NCI-H524 (cell line): ENCODE measurements around the gene CEND1.

Experiments used
- DNase-seq, 2 experiments: peaks; one replicate each; lab custom pipeline; 2025; lab: John Stamatoyannopoulos, UW

The CEND1 gene

DNA sequence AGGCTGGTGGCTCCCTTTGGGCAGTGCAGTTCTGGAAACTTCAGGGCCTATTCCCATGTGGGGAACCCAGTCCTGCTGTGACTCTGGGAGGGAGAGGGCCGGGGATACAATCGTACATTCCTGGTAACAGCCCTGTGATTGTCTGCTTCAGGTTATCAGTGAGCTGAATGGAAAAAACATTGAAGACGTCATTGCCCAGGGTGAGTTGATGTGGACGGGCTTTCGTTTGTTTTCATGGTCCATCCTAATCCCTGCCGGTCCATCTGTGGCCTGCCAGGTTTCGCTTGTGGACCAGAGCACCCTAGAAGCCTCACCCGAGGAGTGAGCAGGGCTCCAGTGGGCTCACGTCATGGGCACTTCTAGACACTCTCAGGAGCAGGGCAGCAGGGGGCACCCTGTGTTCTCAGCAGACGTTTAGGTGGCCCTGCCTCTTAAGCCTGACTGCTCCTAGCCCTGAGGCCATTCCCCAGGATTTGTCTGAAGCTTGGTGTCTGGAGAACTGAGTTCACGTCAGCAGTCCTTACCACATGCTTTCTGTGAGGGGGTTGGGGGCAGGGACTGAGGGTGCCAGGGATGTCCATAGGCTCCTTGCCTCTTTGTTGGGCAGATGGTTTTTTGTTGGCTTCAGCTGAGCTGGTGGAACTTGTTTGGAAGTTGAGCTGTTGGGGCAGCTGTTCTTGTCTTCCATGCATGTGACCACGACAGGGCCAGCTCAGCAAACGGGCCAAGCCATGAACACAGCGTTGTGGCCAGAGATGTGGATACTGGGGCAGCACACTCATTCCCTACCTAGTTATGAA, 21.8 kb upstream of the CEND1 start:
- DNase-seq = no peak

GRCh38 chr11:810040-810567, 20.2 kb upstream of the CEND1 start:
- DNase-seq = no peak

DNA sequence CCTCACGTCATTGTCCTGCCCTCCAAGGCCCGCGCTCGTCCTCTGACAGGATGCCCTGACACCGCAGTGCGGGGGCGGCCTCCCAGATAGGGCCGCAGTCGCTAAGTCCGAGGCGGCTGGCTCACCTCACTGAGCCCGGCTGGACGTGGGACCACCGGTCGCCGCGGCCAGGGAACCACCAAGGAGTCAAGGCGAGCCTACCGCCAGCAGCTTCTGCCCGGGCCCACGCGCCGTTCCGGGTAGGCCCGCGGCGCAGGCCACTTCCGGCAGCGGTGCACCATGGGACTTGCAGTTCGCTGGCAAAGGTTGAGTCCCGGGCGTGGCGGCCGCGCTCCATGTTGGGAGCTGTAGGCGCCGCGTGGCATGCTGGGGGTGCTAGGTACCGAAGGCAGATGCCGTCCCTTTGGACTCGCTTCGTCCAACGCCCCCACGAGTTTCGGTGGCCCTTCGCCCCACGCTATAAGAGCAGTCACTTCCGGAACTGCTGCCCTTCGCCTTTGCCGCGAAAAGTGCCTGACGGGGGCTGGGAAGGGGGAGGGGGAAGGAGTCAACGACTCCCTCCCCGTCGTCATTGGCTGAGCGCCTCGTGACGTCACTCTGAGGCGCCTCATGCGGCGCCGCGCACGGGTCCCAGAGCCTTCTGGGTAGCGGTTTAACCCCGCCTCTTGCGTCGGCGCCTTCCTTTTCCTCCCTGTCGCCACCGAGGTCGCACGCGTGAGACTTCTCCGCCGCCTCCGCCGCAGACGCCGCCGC, 19.6 kb upstream of the CEND1 start, which contains the start of gene RPLP2:
RPLP2 (plus strand) TSS at position 681 of the 753 bp plus-strand sequence. CDS start 268 bp downstream, outside the sequence.
- DNase-seq = peak; percentile 96 to 98

DNA sequence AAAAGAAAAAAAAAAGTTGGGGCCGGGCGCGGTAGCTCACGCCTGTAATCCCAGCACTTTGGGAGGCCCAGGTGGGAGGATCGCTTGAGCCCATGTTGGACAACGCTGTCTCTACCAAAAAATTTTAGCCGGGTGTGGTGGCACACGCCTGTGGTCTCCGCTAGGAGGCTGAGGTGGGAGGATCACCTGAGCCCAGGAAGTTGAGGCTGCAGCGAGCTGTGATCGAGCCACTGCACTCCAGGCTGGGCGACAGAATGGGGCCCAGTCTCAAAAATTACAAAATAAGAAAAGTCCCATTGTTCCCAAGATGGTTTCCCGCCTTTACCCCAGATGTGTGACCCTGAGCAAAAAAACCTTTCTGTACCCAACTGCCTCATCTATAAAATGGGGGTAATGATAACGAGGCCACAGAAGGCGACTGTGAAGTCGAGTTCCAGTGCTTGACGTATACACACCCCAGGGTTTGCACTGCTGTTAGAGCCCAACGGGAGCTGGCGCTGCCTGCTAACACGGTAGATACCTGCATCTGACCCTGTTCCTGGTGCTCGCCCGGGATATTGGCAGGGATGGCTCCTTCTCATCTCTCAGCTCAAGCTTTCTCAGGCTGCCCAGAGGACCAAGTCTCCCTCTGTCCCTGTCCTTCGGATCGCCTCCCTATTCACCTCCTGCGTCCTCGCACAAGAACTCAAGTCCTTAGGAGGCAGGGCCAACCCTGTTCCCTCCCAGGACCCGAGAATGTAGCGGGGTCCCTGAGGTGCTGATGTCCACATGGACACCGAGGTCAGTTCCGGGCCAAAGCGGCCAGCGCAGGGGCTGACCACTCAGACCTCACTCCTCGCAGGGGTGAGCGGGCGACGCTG, 18.8 kb upstream of the CEND1 start:
- DNase-seq = no peak

- no peak for DNase-seq
Measured at GRCh38 chr11:804599-804964, 14.7 kb upstream of the CEND1 start.

DNA sequence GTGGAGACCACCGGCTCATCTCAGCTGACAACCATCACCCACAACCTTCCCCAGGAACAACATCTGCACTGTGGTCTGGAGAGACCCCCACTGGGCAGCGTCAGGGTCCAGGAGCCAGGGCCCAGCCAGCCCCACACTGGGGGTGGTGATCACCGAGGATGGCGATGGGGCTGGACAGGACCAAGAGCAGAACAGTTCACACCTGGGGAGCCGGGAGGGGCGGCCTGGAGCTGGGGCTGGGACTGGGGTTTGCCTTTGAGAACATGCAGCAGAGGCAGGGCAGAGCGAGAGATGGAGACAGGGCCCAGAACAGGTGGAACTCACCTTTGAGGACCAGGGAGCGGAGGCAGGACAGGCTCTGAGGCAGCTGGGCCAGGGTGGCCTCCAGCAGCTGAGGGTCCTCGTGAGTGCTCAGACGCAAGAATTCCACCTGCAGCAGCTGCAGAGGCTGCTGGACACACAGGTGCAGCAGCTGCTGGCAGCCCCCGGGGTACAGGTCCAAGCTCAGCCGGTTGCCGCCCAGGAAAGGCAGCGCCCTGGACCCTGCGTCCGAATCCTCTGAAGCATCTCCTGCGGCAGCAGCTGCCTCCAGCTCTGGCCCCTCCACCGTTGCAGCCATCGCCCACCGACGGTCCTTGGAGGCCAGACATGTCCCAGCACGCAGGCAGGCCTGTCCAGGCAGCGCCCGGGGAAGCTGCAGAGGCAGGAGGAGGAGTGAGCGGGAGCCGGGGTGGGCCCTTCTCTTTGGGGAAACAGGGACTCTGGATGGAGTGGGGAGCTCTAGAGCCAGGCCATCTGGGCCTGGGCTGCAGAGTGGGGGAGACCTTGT, 14.1 kb upstream of the CEND1 start:
- peak in 1 of 2 experiments; percentile 36 for DNase-seq

DNA sequence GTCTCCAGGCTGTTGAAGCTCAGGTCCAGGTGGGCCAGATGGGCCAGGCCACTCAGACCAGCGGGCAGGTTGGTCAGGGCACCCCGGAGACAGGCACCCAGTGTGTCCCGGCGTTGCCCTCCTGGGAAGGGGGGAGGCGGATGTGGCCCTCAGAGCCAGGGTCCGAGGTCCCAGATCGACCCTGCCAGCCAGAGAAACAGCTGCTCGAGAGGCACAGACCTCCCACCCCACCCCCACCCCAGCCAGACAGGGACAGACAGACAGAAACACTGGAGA, 13.5 kb upstream of the CEND1 start:
- no peak for DNase-seq

- no peak for DNase-seq
Measured at GRCh38 chr11:802693-803466, 13.0 kb upstream of the CEND1 start.

DNA sequence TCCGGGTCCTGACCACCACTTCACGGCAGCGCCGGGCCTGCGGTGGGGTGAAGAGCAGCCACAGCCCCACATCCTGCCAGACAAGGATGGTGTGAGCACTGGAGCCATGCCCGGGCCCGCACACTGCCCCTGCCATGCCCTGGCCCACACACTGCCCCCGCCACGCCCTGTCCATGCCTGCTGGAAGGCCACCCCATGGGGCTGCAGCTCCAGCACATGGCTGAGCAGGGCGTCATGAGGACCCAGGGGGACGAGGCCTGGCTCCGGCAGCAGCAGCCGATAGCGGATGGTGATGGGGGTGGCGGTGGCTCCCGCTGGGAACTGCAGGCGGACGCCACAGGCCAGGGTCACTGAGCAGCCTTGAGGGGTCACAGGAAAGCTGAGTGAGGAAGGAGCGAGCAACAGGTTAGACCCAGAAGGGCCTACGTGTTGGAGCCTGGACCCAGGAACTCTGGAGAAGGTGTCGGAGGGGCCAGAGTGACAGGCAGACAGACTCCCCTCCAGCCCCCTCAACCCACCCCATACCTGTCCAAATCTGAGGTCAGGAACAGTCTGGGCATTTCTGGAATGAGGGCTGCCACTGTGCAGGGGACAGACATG, 12.2 kb upstream of the CEND1 start:
- no peak for DNase-seq

DNA sequence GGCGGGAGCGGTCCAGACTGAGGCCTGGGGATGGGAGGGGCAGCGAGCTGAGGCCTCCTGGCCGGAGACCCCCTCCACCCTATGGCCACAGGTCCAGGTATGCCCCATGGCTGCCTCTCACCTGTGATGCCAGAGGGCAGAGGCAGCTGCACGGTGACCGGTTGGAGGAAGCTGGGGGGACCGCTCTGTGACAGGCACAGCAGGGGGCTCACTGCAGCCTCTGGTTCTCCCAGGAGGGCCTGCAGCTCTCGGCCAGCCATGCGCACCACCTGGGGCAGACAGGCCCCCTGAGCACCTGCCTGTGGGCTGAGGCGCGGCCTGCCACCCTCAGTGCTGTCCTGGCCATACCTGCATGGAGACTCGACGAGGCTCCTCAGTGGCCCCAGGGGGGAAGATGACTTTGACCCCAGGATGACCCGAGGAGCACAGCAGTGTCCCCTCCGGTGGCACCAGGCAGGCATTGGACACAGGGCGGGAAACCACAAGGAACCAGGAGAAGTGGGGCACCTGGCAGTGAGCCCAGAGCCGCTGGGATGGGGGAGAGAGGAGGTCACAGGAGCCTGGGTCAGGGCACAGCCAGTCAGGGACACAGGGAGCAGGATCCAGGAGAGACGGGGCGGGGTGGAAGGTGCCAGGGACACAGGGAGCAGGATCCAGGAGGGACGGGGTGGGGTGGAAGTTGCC, 11.3 kb upstream of the CEND1 start:
- DNase-seq = no peak

- DNase-seq = no peak
Measured at GRCh38 chr11:800473-800872, 10.6 kb upstream of the CEND1 start.

GRCh38 chr11:799641-800316, 9.9 kb upstream of the CEND1 start:
- DNase-seq = no peak

- DNase-seq = peak in 1 of 2 experiments; percentile 67
Measured at GRCh38 chr11:798093-798713, 8.3 kb upstream of the CEND1 start, which contains the start of gene SLC25A22. Gene SLC25A22 (minus strand): TSS chr11:798281. CDS start chr11:795006, 3,275 bp downstream.

- peak; percentile 71 to 88 for DNase-seq
Measured at GRCh38 chr11:797296-798092, 7.6 kb upstream of the CEND1 start.

DNA sequence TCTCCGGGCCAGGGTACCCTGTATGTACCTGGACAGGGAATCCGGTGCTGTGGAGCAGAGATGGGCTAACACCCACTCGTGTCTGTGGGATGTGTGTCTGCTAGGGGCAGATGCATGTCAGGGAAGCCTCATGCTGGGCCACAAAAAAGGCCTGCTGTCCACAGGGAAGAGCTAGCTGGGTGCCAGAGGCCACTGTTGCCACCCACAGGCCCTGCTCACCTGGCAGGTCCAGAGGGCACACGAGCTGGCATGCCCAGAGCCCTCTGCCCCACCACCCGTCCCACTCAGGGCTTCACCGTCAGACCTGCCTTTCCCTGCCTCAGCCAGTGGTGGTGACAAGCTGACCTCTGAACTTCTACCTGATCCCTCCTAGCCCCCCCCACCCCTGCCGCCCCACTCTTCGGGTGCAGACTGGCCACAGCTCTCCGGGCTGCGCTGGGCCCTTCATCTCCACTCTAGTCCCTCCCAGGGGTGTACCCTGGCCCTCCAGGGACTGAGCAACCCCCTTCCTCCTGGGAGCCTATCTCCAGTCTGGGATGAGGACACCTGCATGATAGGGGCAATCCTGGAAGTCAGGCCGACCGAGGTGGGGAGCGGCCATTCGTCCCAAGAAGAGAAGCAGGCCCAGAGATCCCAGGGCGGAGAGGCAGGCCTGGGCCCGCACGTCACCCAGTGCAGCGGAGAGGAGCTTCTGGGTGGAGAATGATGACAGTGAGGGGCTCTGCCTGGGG, 6.8 kb upstream of the CEND1 start:
- no peak for DNase-seq

DNA sequence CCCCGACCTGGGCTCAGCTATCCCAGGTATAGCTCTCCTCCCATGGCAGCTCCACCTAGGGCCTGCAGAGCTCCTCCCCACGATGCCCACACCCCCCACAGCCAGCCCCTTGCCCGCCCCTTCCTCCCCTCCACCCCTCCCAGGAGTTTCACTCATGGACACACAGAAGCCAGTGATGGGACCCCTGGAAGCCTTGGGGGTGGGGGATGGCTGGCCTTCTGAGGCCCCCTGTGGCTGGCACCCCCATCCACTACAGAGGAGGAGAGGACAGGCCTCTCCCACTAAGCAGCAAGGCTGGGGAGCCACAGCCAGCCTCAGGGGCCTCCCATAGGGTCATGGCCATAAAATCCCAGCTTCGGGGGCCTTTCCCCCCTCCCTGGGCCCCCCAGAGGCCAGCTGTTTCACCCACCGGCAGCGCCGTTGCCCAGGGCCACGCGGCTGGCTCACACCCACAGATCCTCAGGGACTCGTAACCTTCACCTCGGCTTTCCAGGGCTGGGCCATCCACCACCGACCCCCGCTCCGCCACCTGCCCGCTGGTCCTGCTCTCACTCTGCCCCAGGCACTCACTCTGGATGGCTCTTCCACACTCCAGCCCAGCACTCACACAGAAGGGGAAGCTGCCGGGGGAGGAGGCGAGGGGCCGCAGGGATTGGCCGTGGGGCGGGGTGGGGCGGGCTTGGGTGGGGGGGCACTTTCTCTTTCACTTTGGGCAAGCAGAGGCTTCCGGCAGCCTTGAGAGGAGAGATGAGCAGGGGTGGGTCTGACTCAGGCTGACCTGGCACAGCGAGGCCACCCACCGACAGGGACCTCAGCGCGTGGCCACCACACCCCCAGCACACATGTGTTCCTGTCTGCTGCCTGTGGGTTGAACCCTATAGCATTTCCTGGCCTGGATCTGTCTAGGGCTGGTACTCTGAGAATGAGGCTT, 6.0 kb upstream of the CEND1 start:
- DNase-seq = peak; percentile 40 to 67
